Caco-2 (cell line): ENCODE results near the gene PPIL3. TPM values are rescaled to one million over a fixed set of nuclear protein-coding genes. Genes with fewer than 3 reads are reported as not detected.
"Not testable (repeated sequence)": the region's sequence is repeated elsewhere in the genome, so short reads cannot be mapped to it uniquely, and the experiment has no call there.

ENCODE experiments used
- BruUV-seq: library from RNA; stranded (reverse); fragments of 400-500 nt; replicated peaks from 2 replicates; lab custom pipeline; 2021; lab: Mats Ljungman, UMichigan
- CTCF ChIA-PET: fragments of 300-600 bp; sonication (Branson Sonifier 250); formaldehyde crosslinking; loops from one replicate; lab custom pipeline; 2022; ENCODE audit warnings: antibody characterized with exemption; lab: Charles Lee
- POLR2A ChIA-PET: fragments of 300-600 bp; sonication (Branson Sonifier 250); formaldehyde crosslinking; loops from one replicate; lab custom pipeline; 2022; ENCODE audit warnings: antibody characterized with exemption; lab: Charles Lee
- DNase-seq, 2 experiments: peaks; one replicate each; pipeline versions ENCODE4 v3.0.0 to v3.0.0-alpha.2; 2020 to 2022
- H3K27me3 ChIP-seq: replicated peaks from 2 replicates; pipeline ENCODE4 v1.6.0; 2011; ENCODE audit warnings: low read length; ENCODE audit not compliant: control insufficient read depth, insufficient read depth
- H3K36me3 ChIP-seq: 2 replicates; pipeline ENCODE4 v1.5.1; 2011; ENCODE audit warnings: low read length; ENCODE audit not compliant: control insufficient read depth, insufficient read depth
- H3K4me1 ChIP-seq: fragments of 250-450 bp; sonication (Bioruptor Pico); 2 replicates; pipeline ENCODE4 v1.5.1; 2020; ENCODE audit warnings: mild to moderate bottlenecking
- H3K4me3 ChIP-seq: 2 replicates; pipeline ENCODE4 v1.5.1; 2011; ENCODE audit warnings: low read depth, mild to moderate bottlenecking, control low read depth, low read length
- H3K9me3 ChIP-seq: fragments of 250-450 bp; sonication (Bioruptor Pico); 2 replicates; pipeline ENCODE4 v1.5.1; 2020; ENCODE audit warnings: mild to moderate bottlenecking, moderate library complexity
- H3K27ac Mint-ChIP-seq: one replicate; pipeline ENCODE4 v1.8.0; 2022; ENCODE audit warnings: mixed read lengths; ENCODE audit not compliant: unreplicated experiment
- H3K27me3 Mint-ChIP-seq: one replicate; pipeline ENCODE4 v1.8.0; 2022; ENCODE audit warnings: mixed read lengths; ENCODE audit not compliant: insufficient read depth, unreplicated experiment
- H3K36me3 Mint-ChIP-seq: one replicate; pipeline ENCODE4 v1.8.0; 2022; ENCODE audit warnings: mild to moderate bottlenecking, mixed read lengths; ENCODE audit not compliant: insufficient read depth, unreplicated experiment
- H3K4me1 Mint-ChIP-seq: one replicate; pipeline ENCODE4 v1.8.0; 2022; ENCODE audit warnings: low read depth, mixed read lengths; ENCODE audit not compliant: unreplicated experiment
- H3K4me3 Mint-ChIP-seq: one replicate; pipeline ENCODE4 v1.8.0; 2022; ENCODE audit warnings: mild to moderate bottlenecking, moderate library complexity, mixed read lengths; ENCODE audit not compliant: unreplicated experiment
- H3K9me3 Mint-ChIP-seq: one replicate; pipeline ENCODE4 v1.8.0; 2022; ENCODE audit warnings: mixed read lengths; ENCODE audit not compliant: unreplicated experiment
- intact Hi-C: fragments of 100-400 bp; cut with micrococcal nuclease; formaldehyde crosslinking; loops from one replicate; pipeline ENCODE4 v1.10.0; 2022; ENCODE audit not compliant: unreplicated experiment
- total RNA-seq: library from RNA; stranded (reverse); gene quantifications from 2 replicates; pipeline ENCODE4 v1.2.3, GENCODE V29; 2022
- TF ChIP-seq, protein P1 (sequence below), 2 experiments: fragments of 200-600 bp in 1 of 2; IDR thresholded peaks; 1 replicate in 1 of 2; 2 replicates in 1 of 2; pipeline versions ENCODE4 v1.5.1 to v1.8.0; 2011 to 2022; ENCODE audit warnings: antibody characterized with exemption in 1 of 2, control low read depth in 1 of 2, inconsistent platforms in 1 of 2, low read depth in 1 of 2, low read length in 1 of 2, mild to moderate bottlenecking in 1 of 2, moderate library complexity in 1 of 2; ENCODE audit not compliant: insufficient read depth in 1 of 2, severe bottlenecking in 1 of 2, unreplicated experiment in 1 of 2

The PPIL3 gene
- total RNA-seq, 1 experiment from 2014 or later: 17.6 TPM

DNA sequence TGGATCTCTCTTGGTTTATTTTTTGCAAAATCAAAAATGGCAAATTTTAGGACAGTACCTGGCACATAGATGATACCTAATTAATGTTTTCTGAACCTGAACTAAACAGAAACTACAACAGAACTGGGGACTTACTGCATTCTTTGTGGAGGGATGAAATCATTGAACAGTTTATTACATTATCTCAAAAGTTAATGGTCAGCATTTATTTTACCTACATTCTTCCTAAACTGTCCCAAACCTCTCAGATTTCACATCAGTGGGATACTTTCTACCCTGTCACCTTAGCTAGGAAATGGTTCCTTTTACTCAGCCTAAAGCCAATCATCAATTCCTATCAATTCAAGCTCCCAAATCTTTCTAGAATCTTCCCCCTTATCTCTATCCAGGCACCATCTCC lies 10.6 kb upstream of the PPIL3 start:
- peaks cover 48% of the 10 kb centered on the region for H3K36me3 Mint-ChIP-seq
- POLR2A ChIA-PET: no interaction called here

DNA sequence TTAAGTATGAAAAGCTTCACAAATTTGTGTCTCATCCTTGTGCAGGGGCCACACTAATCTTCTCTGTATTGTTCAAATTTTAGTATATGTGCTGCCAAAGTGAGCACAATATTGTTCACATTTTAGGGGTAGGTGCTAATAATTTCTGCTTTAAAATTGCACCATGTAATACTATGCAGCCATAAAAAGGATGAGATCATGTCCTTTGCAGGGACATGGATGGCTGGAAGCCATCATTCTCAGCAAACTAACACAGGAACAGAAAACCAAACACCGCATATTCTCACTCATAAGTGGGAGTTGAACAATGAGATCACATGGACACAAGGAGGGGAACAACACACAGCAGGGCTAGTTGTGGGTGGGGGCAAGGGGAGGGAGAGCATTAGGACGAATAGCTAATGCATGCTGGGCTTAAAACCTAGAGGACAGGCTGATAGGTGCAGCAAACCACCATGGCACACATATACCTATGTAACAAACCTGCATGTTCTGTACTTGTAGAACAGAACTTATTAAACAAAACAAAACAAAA lies 7.1 kb downstream of the PPIL3 start:
- CTCF ChIA-PET: interaction anchor here (0.8 kb wide), 1 partner anchor 10 kb away, joined by 3 read pairs; no protein-coding TSS in a partner anchor
- DNase-seq, H3K4me1 ChIP-seq, H3K9me3 ChIP-seq, intact Hi-C loops, H3K4me3 Mint-ChIP-seq, BruUV-seq, H3K9me3 Mint-ChIP-seq, H3K4me1 Mint-ChIP-seq, H3K36me3 ChIP-seq, H3K27me3 ChIP-seq, H3K27me3 Mint-ChIP-seq, H3K4me3 ChIP-seq, H3K27ac Mint-ChIP-seq: not testable (repeated sequence)
- POLR2A ChIA-PET: interaction anchor here (0.5 kb wide), 1 partner anchor 27 kb away, joined by 3 read pairs; no protein-coding TSS in a partner anchor
- H3K36me3 Mint-ChIP-seq: peaks cover 18% of the 10 kb centered on the region

More for the DNA sequence above, 10.6 kb upstream of the PPIL3 start:
- Histone ChIP-seq H3K27me3 (no peaks in the 10 kb centered on the region), H3K4me3 (no peak overlapping the region), H3K36me3 (peaks cover 1% of the 10 kb centered on the region), H3K4me1 (no peaks in the 10 kb centered on the region), H3K9me3 (no peaks in the 10 kb centered on the region)
- TF ChIP-seq, protein P1, sequence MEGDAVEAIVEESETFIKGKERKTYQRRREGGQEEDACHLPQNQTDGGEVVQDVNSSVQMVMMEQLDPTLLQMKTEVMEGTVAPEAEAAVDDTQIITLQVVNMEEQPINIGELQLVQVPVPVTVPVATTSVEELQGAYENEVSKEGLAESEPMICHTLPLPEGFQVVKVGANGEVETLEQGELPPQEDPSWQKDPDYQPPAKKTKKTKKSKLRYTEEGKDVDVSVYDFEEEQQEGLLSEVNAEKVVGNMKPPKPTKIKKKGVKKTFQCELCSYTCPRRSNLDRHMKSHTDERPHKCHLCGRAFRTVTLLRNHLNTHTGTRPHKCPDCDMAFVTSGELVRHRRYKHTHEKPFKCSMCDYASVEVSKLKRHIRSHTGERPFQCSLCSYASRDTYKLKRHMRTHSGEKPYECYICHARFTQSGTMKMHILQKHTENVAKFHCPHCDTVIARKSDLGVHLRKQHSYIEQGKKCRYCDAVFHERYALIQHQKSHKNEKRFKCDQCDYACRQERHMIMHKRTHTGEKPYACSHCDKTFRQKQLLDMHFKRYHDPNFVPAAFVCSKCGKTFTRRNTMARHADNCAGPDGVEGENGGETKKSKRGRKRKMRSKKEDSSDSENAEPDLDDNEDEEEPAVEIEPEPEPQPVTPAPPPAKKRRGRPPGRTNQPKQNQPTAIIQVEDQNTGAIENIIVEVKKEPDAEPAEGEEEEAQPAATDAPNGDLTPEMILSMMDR (IDR thresholded peaks at IDR 0.05; ENCODE audit: insufficient read depth in 1 of 2, low read depth in 1 of 2, low read length in 1 of 2, severe bottlenecking in 1 of 2, unreplicated experiment in 1 of 2): no peak
- DNase-seq: no peak
- CTCF ChIA-PET: no interaction called here
- no TSS peak for BruUV-seq
- peaks cover 6% of the 10 kb centered on the region for H3K4me1 Mint-ChIP-seq
- intact Hi-C loops: no loop called here
- H3K27ac Mint-ChIP-seq: no peak overlapping the region
- no peaks in the 10 kb centered on the region for H3K27me3 Mint-ChIP-seq
- no peaks in the 10 kb centered on the region for H3K9me3 Mint-ChIP-seq
- no peak overlapping the region for H3K4me3 Mint-ChIP-seq

DNA sequence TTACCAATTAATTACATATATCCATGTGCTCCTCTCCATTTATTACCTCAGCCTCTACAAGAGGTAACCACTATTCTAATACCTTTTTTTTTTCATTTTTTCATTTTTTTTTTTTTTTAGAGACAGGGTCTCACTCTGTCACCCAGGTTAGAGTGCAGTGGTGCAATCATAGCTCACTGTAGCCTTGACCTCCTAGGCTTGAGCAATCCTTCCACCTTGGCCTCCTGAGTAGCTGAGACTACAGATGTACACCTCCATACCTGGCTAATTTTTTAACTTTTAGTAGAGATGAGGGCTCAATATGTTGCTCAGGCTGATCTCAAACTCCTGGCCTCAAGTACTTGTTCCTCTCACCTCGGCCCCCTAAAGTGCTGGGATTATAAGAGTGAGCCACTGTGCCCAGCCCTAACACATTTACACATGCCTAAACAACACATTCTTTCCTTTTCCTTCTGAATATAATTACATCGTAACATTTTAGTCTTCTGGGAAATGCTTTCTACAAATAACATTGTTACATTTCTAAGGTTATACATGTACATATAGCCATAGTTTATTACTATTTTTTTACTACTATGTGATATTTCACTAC lies 10.5 kb downstream of the PPIL3 start:
- no peaks in the 10 kb centered on the region for H3K9me3 ChIP-seq
- no peak overlapping the region for H3K4me3 ChIP-seq
- Mint-ChIP-seq H3K9me3 (no peaks in the 10 kb centered on the region), H3K4me1 (no peaks in the 10 kb centered on the region), H3K36me3 (peaks cover 30% of the 10 kb centered on the region), H3K27me3 (no peaks in the 10 kb centered on the region), H3K4me3 (no peak overlapping the region), H3K27ac (no peak overlapping the region)
- BruUV-seq: no TSS peak
- TF ChIP-seq, protein P1 (IDR thresholded peaks at IDR 0.05; ENCODE audit: insufficient read depth in 1 of 2, low read depth in 1 of 2, low read length in 1 of 2, severe bottlenecking in 1 of 2, unreplicated experiment in 1 of 2): no peak
- CTCF ChIA-PET: no interaction called here
- DNase-seq: no peak
- intact Hi-C loops: no loop called here
- H3K27me3 ChIP-seq: no peaks in the 10 kb centered on the region
- POLR2A ChIA-PET: no interaction called here
- H3K36me3 ChIP-seq: no peaks in the 10 kb centered on the region
- H3K4me1 ChIP-seq: peaks cover 5% of the 10 kb centered on the region
